HG03139 (cell line): Measurements from ENCODE around the gene GRIK2.
"Not testable (repeated sequence)": the region's sequence is repeated elsewhere in the genome, so short reads cannot be mapped to it uniquely, and the experiment has no call there.

ENCODE experiments used
- ATAC-seq: cut with Tn5 transposase; IDR thresholded peaks from one replicate; pipeline ENCODE4 v1.9.1; 2021; ENCODE audit not compliant: unreplicated experiment

GRIK2 gene

DNA sequence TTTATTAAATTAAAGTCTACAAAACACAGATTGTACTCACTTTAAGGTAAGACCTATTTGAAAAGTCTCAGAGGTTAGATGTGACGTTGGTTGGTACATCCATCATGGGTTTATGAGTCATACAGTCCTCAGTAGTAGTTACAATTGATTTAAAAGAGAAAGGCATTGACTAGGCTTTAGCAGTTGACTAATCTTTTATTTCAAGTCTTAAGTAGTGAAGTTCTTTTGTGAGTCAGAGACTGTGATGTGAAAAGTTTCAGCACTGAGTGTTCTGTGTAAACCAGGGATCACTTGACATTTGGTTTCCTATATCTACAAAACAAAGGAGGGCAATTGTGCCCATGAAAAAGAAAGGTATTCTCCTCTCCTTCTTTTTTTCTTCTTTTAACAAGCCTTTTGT, 221.3 kb downstream of the GRIK2 start:
- ATAC-seq, result no peak

- ATAC-seq, result no peak
Measured at GRCh38 chr6:101626269-101626668, 232.8 kb downstream of the GRIK2 start.

GRCh38 chr6:101630941-101631340, 237.4 kb downstream of the GRIK2 start:
- no peak for ATAC-seq

- no peak for ATAC-seq
Measured at GRCh38 chr6:101633081-101633480, 239.6 kb downstream of the GRIK2 start.

GRCh38 chr6:101638865-101639264, 245.4 kb downstream of the GRIK2 start:
- not testable (repeated sequence) for ATAC-seq

- ATAC-seq, result no peak
Measured at GRCh38 chr6:101640131-101640530, 246.6 kb downstream of the GRIK2 start.

GRCh38 chr6:101645770-101646169, 252.3 kb downstream of the GRIK2 start:
- no peak for ATAC-seq

- no peak for ATAC-seq
Measured at GRCh38 chr6:101650402-101651100, 257.0 kb downstream of the GRIK2 start.

- no peak for ATAC-seq
Measured at GRCh38 chr6:101652079-101652478, 258.6 kb downstream of the GRIK2 start.

GRCh38 chr6:101655109-101655508, 261.6 kb downstream of the GRIK2 start:
- ATAC-seq, result no peak

DNA sequence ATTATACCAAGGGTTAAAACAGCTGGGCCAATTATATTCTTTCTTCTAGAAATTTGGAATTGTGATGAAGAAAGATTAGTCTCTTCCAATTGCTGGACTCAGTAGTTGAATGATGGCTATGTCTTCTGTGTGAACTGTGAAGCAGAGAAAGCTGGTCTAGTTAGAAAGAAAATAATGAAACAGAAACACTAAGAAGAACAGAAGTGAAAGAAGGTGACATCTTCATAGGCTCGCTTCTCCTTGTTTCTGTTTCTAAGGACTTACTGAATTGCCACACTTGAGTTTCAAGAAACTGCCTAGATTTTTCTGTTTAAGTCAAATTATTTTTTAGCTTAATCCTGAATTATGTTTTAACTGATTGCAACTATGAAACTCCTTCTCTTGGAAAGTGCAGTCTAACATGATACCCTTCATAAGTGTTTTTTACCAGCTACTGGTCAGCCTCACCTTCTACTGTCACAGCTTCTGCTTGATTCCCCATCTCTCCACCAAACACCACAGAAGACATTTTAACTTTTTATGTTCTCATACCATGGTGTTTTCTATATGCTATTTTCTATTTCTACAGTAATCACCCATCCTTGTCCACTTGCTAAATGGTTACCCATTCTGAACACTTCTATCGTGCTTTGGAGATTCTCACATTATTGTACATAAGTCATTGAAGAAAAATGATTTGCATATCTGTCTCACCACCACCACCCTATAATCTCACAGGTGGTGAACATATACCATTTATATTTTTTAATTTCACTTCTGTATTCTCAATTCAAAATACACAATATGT, 268.8 kb downstream of the GRIK2 start:
- ATAC-seq, result peak; percentile 63

GRCh38 chr6:101663100-101663499, 269.6 kb downstream of the GRIK2 start:
- no peak for ATAC-seq

GRCh38 chr6:101666256-101666655, 272.7 kb downstream of the GRIK2 start:
- ATAC-seq, result no peak

GRCh38 chr6:101668496-101669030, 275.1 kb downstream of the GRIK2 start:
- no peak for ATAC-seq

DNA sequence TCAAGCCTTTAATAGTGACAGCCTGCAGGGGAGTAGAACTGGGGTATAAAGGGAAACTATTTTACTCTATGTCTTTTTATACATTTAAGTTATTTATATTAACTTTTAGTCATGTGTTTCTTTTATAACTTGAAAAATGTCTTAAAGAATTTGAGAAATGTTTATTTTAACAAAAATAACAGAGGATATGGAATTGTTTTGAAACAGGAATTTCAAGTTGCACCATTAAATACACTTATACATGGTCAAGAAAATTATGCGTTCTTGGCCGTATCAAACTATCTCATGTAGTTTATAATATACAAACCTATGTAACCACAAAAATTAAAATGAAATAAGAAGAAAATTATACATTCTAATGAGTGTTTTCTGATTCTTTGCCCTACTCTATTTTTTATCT, 282.7 kb downstream of the GRIK2 start:
- ATAC-seq, result no peak

- no peak for ATAC-seq
Measured at GRCh38 chr6:101682937-101683336, 289.4 kb downstream of the GRIK2 start.

GRCh38 chr6:101683884-101684283, 290.4 kb downstream of the GRIK2 start:
- no peak for ATAC-seq

- ATAC-seq, result no peak
Measured at GRCh38 chr6:101686653-101687052, 293.1 kb downstream of the GRIK2 start.

DNA sequence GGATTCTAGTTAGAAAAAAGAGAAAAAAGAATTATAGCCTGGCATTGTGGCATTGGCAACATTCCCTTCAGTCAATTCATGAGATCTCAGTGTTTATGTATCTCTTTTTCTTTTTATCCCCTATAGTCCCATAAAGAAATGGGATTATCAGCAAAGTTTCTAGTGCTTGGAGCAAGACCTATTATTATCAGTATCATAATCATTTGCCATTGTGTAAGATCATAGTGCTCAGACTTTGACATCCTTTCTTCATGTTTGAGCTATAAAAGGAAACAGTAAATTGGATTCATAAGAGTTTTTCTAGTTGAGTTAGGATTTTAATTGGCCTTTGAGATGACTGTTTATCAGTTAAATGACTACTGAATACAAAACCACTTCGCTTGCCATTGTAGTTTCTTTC, 295.6 kb downstream of the GRIK2 start:
- no peak for ATAC-seq

GRCh38 chr6:101689695-101690094, 296.2 kb downstream of the GRIK2 start:
- no peak for ATAC-seq

DNA sequence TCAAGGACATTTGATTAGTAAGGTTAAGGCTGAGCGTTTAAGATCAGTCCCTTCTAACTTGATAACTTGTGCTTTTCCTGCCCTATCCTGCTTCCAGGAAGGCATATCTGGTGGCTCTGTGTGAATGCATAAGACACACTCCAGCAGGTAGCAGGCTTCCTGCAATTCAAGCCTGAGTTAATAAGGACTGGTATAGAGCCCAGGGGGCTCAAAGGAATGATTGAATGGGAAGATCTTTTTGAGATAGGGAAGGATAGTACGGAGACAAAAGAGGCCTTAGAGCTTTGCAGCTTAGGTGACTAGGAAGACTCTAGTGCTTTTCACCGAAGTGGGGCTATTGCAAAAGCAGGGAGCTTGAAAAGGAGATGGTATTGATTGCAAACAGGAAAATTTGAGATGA, 307.1 kb downstream of the GRIK2 start:
- ATAC-seq, result no peak

- ATAC-seq, result no peak
Measured at GRCh38 chr6:101703311-101703710, 309.8 kb downstream of the GRIK2 start.
